ENCODE results near the gene MED26. TPM values are rescaled to one million over a fixed set of nuclear protein-coding genes. Genes with fewer than 3 reads are reported as not detected.

Gene MED26
- total and polyA plus RNA-seq, 2 experiments from 2014 or later, result 4.4 to 6.7 TPM

DNA sequence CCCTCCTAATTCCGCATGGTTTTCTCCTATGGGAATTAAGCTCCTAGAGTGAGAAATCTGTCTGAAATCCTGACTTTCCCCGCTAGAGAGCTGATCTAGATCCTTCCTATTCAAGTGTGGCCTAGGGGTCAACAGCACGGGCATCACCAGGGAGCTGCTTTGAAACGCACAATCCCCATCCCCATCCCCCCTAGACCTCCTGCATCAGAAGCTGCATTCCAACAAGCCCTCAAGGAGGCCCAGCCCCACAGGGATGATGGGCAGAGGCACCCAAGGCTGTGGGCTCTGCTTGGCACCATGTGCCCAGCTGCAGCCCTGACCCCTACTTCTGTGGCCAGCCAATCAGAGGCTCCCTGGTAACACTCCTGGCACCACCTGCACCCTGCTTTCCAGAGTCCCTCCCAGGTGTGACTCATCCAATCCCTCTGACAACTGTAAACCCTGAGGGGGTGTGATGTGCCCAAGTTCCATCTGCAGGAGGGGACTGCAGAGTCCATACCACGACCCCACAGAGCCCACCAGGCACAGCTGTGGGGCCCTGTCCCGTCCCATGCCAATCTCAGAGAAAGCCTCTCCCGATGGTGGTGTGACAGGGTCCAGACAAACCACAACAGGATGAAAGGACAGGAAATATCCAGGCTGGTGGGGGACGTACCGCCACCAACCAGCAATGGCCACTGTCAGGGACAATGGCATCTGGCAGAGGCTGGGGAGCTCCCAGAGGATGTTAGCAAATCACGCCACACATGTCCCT, 36.0 kb downstream of the MED26 start:
- Histone ChIP-seq H3K36me3 (ENCODE audit: low read depth) (no peaks in the 10 kb centered on the region), H3K9me3 (ENCODE audit: low read depth) (no peaks in the 10 kb centered on the region), H3K79me2 (ENCODE audit: insufficient read depth) (peaks cover 100% of the 10 kb centered on the region), H3K27me3 (replicated peaks; ENCODE audit: insufficient read depth) (no peaks in the 10 kb centered on the region), H2AFZ (no peak overlapping the region), H3K27ac (no peak overlapping the region), H3K4me3 (no peak overlapping the region), H3K4me2 (ENCODE audit: unreplicated experiment) (no peak overlapping the region), H4K20me1 (ENCODE audit: insufficient read depth) (peaks cover 39% of the 10 kb centered on the region), H3F3A (ENCODE audit: insufficient read depth) (no peaks in the 10 kb centered on the region), H3K9me2 (ENCODE audit: insufficient read depth) (no peaks in the 10 kb centered on the region), H3K9ac (no peak overlapping the region), H3K4me1 (ENCODE audit: insufficient read depth) (peaks cover 11% of the 10 kb centered on the region)
- in situ Hi-C loops (cut with MboI), result no loop called here
- TF ChIP-seq EZH2phosphoT487 (IDR thresholded peaks at IDR 0.05; ENCODE audit: insufficient read depth, low read depth), result no peak
- TF ChIP-seq EZH2 (IDR thresholded peaks at IDR 0.05; ENCODE audit: insufficient read depth, poor library complexity, severe bottlenecking), result no peak
- WGBS, 2 experiments (ENCODE audit: low coverage in 1 of 2, low lambda C conversion rate in 2 of 2, missing lambda C conversion rate in 2 of 2), result 70 to 73% methylated on average over 10 of the region's 10 CpGs
- DNase-seq, result peak; percentile 37

GRCh38 chr19:16590876-16591802, 36.9 kb downstream of the MED26 start:
- Histone ChIP-seq H2AFZ (no peak overlapping the region), H3K4me2 (ENCODE audit: unreplicated experiment) (no peak overlapping the region), H3K4me3 (no peak overlapping the region), H3K4me1 (ENCODE audit: insufficient read depth) (peaks cover 19% of the 10 kb centered on the region), H3K9me2 (ENCODE audit: insufficient read depth) (no peaks in the 10 kb centered on the region), H3K9ac (no peak overlapping the region), H3K27ac (no peak overlapping the region), H3K27me3 (replicated peaks; ENCODE audit: insufficient read depth) (no peaks in the 10 kb centered on the region), H3K36me3 (ENCODE audit: low read depth) (no peaks in the 10 kb centered on the region), H3K9me3 (ENCODE audit: low read depth) (no peaks in the 10 kb centered on the region), H3K79me2 (ENCODE audit: insufficient read depth) (peaks cover 100% of the 10 kb centered on the region), H4K20me1 (ENCODE audit: insufficient read depth) (peaks cover 39% of the 10 kb centered on the region), H3F3A (ENCODE audit: insufficient read depth) (no peaks in the 10 kb centered on the region)
- in situ Hi-C loops (cut with MboI), result no loop called here
- WGBS, 2 experiments (ENCODE audit: low coverage in 1 of 2, low lambda C conversion rate in 2 of 2, missing lambda C conversion rate in 2 of 2), result 87% methylated on average over 9 of the region's 9 CpGs
- no peak for DNase-seq
- TF ChIP-seq EZH2 (IDR thresholded peaks at IDR 0.05; ENCODE audit: insufficient read depth, poor library complexity, severe bottlenecking), result no peak
- TF ChIP-seq EZH2phosphoT487 (IDR thresholded peaks at IDR 0.05; ENCODE audit: insufficient read depth, low read depth), result no peak

DNA sequence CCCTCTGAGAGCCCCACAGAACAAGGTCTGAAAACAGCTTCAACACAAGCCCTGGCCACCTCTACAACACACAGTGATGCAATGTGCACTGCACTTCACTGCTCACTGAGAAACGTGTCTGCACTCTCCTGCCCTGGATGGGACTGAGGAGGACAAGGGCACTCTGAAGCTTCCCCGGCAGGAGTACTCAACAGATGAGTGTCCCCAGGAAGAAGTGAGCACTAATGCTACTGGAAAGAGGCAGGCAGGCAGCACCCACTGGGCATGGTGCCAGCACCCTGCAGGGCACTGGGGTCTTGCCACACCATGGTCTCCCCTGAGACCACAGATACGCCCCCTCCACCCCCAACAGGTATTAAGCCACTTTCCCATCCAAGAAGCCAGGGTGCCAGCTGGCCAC, 38.1 kb downstream of the MED26 start:
- 94 to 98% methylated on average over 3 of the region's 3 CpGs for WGBS, 2 experiments (ENCODE audit: low coverage in 1 of 2, low lambda C conversion rate in 2 of 2, missing lambda C conversion rate in 2 of 2)
- peaks cover 19% of the 10 kb centered on the region for H3K4me1 ChIP-seq (ENCODE audit: insufficient read depth)
- peaks cover 100% of the 10 kb centered on the region for H3K79me2 ChIP-seq (ENCODE audit: insufficient read depth)
- H3K4me2 ChIP-seq (ENCODE audit: unreplicated experiment), result no peak overlapping the region
- no peak overlapping the region for H2AFZ ChIP-seq
- H3K9me2 ChIP-seq (ENCODE audit: insufficient read depth), result no peaks in the 10 kb centered on the region
- H4K20me1 ChIP-seq (ENCODE audit: insufficient read depth), result peaks cover 28% of the 10 kb centered on the region
- no peaks in the 10 kb centered on the region for H3K9me3 ChIP-seq (ENCODE audit: low read depth)
- TF ChIP-seq EZH2 (IDR thresholded peaks at IDR 0.05; ENCODE audit: insufficient read depth, poor library complexity, severe bottlenecking), result no peak
- no peaks in the 10 kb centered on the region for H3K36me3 ChIP-seq (ENCODE audit: low read depth)
- H3K27ac ChIP-seq, result no peak overlapping the region
- in situ Hi-C loops (cut with MboI), result no loop called here
- no peaks in the 10 kb centered on the region for H3K27me3 ChIP-seq (replicated peaks; ENCODE audit: insufficient read depth)
- H3F3A ChIP-seq (ENCODE audit: insufficient read depth), result no peaks in the 10 kb centered on the region
- no peak for DNase-seq
- no peak overlapping the region for H3K4me3 ChIP-seq
- H3K9ac ChIP-seq, result no peak overlapping the region

DNA sequence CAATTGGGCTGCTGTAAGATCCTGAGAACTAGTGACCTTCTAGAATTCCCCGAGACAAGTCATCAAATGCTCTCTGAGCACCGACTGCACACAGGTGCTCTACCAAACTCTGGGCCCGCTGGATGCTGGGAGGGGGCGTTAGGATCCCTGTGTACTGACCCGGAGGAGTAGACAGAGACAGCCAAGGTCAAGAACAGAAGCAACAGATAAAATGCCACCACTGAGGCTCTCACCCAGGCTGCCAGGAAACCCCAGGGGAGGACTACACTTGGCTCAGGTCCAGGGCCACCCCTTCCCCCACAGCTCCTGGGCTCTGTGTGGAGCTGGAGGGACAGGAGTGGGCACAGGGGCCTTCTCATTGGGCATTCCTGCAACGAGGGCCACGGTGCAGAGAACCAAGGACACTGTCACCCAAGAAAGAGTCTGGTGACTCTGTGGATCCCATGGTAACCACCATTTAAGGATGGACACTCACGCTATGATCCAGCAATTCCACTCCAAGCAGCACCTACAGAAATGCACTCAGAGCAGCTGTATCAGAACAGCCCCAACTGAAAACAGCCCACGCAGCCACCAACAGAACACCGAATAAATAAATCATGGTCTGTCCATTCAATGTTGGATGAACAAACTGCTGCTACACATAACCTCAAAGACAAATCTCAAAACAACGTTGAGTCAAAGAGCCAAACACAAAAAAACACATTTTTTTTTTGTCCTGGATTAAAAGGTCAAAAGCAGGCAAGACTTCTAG, 39.0 kb downstream of the MED26 start:
- peaks cover 26% of the 10 kb centered on the region for H3K4me1 ChIP-seq (ENCODE audit: insufficient read depth)
- no peak for DNase-seq
- no peaks in the 10 kb centered on the region for H3K9me2 ChIP-seq (ENCODE audit: insufficient read depth)
- H3K9me3 ChIP-seq (ENCODE audit: low read depth), result no peaks in the 10 kb centered on the region
- H3F3A ChIP-seq (ENCODE audit: insufficient read depth), result peaks cover under 1% of the 10 kb centered on the region; the same call in 1 of the 2 replicates
- peaks cover 100% of the 10 kb centered on the region for H3K79me2 ChIP-seq (ENCODE audit: insufficient read depth)
- H3K27ac ChIP-seq, result no peak overlapping the region
- peaks cover 28% of the 10 kb centered on the region for H4K20me1 ChIP-seq (ENCODE audit: insufficient read depth)
- no peaks in the 10 kb centered on the region for H3K36me3 ChIP-seq (ENCODE audit: low read depth)
- in situ Hi-C loops (cut with MboI), result no loop called here
- WGBS, 2 experiments (ENCODE audit: low coverage in 1 of 2, low lambda C conversion rate in 2 of 2, missing lambda C conversion rate in 2 of 2), result 82 to 85% methylated on average over 11 of the region's 11 CpGs
- no peak overlapping the region for H3K4me3 ChIP-seq
- TF ChIP-seq EZH2phosphoT487 (IDR thresholded peaks at IDR 0.05; ENCODE audit: insufficient read depth, low read depth) (no peak), EZH2 (IDR thresholded peaks at IDR 0.05; ENCODE audit: insufficient read depth, poor library complexity, severe bottlenecking) (no peak)
- no peak overlapping the region for H3K9ac ChIP-seq
- H3K4me2 ChIP-seq (ENCODE audit: unreplicated experiment), result no peak overlapping the region
- no peak overlapping the region for H2AFZ ChIP-seq
- no peaks in the 10 kb centered on the region for H3K27me3 ChIP-seq (replicated peaks; ENCODE audit: insufficient read depth)

All from GM23248 (cell line).